Gastrocnemius medialis (tissue), 4 donors: ENCODE results near the gene RNF128.
"Not testable (repeated sequence)": the region's sequence is repeated elsewhere in the genome, so short reads cannot be mapped to it uniquely, and the experiment has no call there.

Source experiments
- POLR2A ChIP-seq, 2 donors: fragments of 450-650 bp; IDR thresholded peaks; one replicate each; pipeline ENCODE4 v1.6.1; 2017; ENCODE audit warnings: antibody characterized with exemption in 2 of 2, mild to moderate bottlenecking in 2 of 2, moderate library complexity in 2 of 2
- TF ChIP-seq, protein P1 (sequence below), 5 experiments: fragments of 450-650 bp in 3 of 5; fragments of 200-600 bp in 2 of 5; sonication (generic) in 2 of 5; IDR thresholded peaks in 4 of 5; conservative IDR thresholded peaks in 1 of 5; 1 replicate in 4 of 5; 2 replicates in 1 of 5; pipeline ENCODE4 v1.5.1; 2016 to 2019; ENCODE audit warnings: antibody characterized with exemption in 5 of 5, mild to moderate bottlenecking in 3 of 5, moderate library complexity in 3 of 5

- TF ChIP-seq, protein P1, sequence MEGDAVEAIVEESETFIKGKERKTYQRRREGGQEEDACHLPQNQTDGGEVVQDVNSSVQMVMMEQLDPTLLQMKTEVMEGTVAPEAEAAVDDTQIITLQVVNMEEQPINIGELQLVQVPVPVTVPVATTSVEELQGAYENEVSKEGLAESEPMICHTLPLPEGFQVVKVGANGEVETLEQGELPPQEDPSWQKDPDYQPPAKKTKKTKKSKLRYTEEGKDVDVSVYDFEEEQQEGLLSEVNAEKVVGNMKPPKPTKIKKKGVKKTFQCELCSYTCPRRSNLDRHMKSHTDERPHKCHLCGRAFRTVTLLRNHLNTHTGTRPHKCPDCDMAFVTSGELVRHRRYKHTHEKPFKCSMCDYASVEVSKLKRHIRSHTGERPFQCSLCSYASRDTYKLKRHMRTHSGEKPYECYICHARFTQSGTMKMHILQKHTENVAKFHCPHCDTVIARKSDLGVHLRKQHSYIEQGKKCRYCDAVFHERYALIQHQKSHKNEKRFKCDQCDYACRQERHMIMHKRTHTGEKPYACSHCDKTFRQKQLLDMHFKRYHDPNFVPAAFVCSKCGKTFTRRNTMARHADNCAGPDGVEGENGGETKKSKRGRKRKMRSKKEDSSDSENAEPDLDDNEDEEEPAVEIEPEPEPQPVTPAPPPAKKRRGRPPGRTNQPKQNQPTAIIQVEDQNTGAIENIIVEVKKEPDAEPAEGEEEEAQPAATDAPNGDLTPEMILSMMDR (IDR thresholded peaks at IDR 0.05 in 4 of 5, conservative IDR thresholded peaks at IDR 0.05 in 1 of 5), result not testable (repeated sequence)
- not testable (repeated sequence) for TF ChIP-seq POLR2A (IDR thresholded peaks at IDR 0.05)
Observed at GRCh38 chrX:106812930-106813329, 86.4 kb downstream of the RNF128 start.
